GM19452 (cell line): ENCODE measurements around the gene KIAA1671.

Source experiments
- ATAC-seq: cut with Tn5 transposase; IDR thresholded peaks from one replicate; pipeline ENCODE4 v1.9.1; 2021; ENCODE audit not compliant: unreplicated experiment

The KIAA1671 gene

DNA sequence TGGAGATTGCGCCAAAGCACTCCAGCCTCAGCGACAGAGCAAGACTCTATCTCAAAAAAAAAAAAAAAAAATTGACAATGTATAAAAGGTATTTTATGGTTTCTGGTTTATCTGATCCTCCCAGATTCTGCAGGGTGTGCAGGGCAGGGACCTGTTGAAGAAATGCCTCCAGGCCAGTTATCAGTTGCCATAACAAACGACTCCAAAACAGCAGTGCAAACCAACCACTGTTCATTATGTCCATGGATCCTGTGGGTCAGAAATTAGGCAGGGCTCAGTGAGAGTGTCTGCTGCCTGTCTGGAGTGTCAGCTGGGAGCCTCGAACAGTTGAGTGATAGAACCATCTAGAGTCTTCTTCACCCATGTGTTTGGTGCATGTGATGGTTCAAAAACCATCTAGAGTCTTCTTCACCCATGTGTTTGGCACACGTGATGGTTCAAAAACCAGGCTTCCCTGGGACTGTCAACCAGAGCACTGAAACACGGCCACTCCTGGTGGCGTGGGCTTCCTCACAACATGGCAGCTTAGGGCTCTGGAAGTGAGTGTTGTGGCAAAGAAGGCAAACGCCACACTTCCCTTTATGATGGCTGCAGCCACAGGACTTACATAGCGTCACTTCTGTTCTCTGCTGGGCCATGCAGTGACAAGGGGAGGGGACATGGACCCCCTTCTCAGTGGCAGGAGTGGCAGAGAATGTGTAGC, 132.0 kb downstream of the KIAA1671 start:
- ATAC-seq = no peak

DNA sequence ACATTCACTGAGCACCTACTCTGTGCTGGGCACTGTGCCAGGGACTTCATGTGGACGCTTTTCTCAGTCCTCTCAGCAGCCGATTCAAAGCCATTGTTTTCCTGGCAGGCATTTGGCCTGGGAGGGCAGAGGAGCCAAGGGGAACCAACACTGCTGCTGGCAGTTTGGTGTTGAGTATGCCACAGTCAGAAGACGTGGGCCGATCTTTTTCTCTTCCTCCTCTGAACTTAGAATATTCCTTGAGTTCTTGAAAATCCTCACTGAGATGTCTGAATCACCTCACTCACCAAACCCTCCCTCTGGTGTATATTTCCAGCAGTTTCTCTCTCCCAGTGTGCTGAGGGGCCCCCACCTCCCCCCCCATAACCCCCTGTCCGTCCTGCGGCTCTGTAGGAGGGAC, 132.6 kb downstream of the KIAA1671 start:
- no peak for ATAC-seq

DNA sequence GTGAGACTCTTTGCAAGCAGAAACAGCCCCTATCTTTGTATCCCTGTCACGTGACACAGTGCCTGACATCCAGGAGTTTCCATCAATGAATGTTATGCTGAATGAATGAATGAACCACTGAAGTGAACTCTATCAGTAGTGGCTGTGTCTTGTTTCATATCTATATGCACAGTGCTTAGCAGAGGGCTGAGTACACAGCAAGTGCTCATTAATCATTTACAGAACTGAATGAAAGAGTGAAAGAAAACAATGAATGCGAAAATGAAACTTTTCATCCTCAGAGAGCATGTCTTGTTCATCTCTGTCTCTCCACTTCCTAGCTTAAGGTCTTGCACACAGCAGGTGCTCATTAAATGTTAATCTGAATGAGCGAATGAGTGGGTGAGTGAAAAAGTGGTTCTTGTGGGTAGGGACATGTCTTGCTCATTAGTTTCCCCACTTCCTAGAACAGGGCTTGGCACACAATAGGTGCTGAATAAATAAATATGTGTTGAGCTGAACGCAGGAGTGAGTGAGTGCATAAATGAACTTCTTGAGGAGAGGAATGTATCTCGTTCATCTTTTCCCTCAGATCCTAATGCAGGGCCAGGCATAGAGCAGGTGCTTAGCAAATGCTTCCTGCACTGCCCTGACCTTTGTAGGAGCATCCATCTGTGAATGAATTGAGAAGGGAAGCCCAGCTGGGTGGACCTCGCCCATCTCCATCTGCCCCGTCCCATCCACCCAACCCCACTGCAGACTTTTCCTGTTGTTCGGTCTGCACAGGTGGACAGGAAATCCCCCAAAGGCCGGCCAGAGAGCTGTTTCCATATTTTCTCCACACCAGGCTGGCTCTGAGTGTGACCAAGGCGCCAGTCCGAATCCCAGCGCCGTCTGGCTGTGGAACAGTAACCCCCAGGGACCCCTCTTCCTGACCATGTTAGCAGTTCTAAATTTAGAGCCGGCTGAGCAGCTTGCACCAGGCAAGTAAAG, 133.7 kb downstream of the KIAA1671 start:
- peak; percentile 84 for ATAC-seq

DNA sequence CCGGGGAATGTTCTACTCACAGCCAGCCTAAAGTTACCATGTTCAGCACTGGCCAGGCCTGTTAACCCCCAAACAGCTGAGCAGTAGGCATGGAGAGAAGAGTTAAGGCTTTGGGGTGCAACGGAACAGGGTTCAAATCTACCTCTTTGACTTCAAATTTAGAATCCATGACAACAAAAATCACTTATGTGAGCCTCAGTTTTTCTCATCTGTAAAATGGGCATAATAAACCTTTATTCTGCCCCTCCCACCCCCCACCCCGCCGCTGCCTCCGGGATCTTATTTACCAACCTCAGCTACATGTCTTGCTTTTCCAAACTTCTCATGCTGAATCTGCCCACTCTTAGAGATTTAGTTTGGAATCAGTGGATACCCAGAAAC, 134.4 kb downstream of the KIAA1671 start:
- ATAC-seq = no peak

DNA sequence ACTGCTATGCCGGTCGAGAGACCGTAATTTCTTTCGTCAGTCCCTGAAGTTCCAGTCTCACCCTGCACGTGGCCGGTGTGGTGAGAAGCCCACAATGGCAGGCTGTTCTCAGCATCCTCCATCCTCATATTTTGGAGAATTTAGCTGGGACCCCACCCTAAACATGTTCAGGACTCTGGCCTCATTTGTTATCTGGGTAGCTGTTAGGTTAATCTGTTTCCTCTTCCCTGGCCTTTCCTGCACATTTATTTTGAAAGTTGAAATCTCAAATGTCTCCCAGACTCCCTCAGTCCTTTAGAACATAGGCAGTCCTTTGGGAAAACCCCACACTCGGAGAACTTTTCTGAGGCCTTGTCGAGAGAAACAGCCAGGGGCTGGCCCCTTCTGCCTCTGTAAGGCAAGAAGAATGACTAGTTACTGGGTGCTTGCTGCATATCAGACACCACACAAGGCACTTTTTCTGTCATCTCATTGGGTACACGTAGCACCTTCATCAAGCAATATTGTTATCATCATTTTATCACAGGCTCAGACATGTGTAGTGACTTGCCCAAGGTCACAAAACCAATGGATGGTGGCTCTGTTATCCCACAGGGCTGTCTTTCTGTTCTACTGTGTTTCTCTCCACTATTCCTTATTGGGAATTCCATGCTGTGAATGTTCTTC, 137.8 kb downstream of the KIAA1671 start:
- ATAC-seq = no peak

DNA sequence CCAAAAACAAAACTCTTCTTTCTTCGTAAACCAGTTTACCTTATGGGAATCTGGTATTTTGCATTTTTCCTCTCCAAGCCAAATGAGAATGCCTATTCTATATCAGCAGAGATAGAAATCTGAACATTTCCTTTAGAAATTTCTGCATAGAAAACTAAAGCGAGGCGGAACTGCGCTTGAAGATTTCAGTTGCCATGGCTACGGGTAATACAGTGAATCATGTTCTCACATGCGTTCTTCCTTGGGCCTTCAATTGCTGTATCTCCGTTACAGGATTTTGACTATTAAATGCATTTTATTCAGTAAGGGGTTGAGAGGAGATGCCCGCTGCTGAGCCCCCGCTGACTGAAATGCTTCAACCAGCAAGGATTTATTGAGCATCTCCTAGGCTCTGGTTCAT, 138.9 kb downstream of the KIAA1671 start:
- ATAC-seq = no peak

DNA sequence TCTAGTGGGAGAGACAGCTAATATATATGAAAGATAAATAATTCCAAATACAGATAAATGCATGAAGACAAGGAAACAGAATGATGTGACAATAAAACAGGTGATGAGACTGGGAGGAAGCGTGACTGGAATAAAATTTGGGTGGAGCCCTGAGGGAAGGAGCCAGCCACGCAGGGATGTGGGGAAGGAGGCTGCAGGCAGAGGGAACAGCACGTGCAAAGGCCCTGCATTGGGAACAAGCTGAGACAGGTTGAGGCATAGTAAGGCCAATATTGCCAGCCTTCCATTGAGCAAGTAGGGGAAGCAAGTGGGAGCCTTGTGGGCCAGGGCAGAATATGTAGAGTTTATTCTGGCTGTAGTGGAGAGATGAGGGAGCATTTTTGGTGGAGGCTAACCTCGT, 139.6 kb downstream of the KIAA1671 start:
- no peak for ATAC-seq

DNA sequence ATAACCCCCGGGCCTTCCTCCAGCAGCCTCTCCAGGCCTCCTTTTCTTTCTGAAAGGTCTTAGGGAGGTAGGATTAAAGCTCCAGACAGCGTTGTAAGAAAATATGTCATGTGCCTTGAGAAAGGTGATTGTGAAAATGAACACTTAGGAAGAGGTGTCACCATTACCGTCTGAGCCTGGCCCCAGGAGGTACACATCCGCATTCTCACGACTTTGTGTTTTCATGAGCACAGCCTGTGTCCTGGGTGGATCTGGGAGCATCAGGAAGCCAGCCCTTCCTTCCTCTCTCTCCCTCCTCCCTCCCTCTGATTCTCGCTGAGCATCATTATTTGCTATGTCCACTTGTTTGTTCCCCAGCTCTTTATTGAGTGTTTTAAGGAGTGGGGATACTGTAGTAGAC, 142.1 kb downstream of the KIAA1671 start:
- no peak for ATAC-seq

DNA sequence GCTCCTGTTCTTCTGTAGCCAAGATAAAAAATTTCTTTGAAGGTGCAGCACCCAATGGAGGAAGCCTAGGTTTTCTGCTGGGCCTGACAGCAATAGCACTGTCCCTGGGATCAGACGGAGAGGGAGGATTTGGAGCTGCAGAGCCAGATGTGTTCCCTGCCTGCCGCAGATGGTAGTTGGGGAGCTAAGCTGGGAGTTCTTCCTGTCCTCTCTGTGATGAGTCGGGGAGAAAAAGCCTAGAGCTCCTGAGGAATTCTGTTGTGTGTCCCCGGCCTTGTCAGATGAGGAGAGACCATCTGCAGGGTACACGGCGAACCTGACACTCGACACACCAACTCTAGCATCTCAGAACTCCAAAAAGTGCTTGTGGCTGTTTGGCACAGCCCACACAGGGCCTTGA, 143.4 kb downstream of the KIAA1671 start:
- no peak for ATAC-seq

DNA sequence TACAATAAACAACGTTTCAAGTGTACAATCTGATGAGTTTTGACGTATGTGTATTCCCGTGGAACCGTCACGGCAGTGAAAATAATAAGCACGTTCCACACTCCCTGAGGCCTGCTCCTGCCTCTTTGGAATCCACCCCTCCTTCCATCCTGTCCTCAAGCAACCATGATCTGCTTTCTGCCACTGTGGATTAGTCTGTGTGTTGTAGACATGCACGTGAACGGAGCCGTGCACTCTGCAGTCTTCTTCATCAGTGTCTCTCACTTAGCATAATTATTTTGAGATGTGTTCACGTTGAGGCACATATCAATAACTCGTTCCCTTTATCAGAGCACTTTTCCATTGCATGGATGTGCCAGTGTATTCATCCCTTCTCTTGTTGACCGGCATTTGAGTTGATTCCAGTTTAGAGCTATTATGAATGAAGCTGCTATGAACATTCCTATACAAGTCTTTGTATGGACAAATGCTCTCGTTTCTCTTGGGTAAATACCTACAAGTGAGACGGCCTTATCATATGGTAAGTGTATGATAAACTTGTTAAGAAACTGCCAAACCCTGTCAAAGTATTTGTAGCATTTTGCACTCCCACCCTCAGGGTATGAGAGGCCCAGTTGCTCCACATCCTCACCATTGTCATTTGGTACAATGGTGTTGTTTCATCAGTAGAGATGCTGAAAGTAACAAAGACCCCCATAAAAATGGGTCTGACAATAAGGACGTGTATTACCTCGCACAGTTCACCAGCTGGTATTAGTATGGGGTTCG, 144.3 kb downstream of the KIAA1671 start:
- no peak for ATAC-seq

DNA sequence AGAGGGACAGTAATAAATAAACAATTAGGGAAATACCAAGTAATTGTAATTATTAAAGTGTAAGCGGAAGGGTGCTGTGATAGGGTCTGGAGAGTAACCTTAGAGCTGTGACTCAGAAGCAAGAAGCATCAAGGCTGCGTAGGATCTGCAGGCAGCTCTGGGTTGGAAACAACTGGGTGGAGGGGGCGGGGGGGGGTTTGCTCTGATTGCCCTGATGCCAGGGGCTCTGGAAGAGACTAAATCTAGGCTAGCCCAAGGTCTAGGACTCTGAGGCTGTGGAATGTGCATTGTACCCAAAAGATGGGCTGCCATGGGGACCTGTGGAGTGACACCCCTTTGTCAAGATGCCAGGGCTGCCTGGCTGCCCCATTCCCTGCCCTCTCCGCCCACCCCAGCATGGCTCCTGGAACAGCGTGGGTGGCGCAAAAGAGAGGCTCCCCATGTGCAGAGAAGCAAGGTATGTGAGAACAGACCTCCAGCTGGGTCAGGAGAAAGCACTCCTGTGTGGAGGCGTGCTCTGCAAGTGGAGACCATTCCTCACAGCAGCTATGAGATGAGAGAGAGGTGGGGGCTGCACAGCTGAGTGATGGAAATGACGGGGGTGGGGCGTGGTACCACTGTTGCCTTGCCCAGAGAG, 146.0 kb downstream of the KIAA1671 start:
- ATAC-seq = no peak

DNA sequence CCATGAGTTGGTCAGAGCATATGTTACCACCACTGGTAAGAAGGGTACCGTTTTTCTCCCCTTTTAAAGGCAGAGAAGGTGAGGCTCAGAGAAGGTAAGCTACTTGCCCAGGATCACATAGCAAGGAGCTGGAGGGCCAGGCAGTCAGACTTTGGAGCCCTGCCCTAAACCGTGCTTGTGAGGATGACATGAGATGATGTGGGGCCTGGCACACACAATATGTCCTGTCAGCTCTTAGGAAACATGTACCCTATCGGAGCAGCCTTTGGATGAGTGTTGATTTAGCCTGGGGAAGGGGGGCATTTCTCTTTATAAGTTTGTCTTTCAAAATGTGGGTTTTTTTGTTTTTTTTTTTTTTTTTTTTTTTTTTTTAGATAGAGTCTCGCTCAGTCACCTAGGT, 146.7 kb downstream of the KIAA1671 start:
- no peak for ATAC-seq

DNA sequence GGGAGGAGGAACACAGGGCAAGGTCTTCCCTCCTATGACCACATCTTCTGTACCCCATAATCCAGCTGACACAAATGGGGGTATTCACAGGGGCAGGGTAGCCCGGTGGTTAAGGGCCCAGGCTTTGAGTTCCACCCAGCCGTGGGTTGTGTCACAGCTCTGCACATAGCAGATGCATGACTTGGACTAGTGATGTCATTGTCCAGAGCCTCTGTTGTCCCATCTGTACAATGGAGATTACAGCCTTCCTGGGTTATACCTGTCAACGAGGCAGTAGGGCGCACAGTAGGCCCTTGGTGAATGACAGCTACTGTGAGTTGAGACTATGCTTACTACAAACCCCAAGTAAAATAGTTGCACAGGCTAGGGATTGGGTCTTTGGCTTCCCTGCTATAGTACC, 147.9 kb downstream of the KIAA1671 start:
- no peak for ATAC-seq

DNA sequence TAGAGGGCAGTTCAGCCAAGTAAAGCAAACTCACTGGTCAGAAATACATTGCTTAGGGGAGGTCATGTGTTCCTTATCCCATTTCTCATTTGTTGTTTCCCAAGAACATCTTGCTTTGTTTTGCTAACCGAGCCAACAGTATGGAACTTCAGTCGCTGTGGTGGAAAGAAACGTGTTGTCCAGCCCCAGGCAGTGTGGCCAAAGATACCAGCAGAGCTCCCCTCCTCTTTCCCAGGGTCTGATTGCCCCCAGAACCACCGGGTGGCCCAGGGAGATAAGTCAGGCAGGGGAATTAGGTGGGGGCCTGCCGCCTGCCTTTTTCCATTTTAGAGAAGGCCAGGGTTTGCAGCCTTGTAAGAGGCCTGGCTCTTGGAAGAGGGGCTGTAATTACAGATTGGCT, 148.4 kb downstream of the KIAA1671 start:
- no peak for ATAC-seq

DNA sequence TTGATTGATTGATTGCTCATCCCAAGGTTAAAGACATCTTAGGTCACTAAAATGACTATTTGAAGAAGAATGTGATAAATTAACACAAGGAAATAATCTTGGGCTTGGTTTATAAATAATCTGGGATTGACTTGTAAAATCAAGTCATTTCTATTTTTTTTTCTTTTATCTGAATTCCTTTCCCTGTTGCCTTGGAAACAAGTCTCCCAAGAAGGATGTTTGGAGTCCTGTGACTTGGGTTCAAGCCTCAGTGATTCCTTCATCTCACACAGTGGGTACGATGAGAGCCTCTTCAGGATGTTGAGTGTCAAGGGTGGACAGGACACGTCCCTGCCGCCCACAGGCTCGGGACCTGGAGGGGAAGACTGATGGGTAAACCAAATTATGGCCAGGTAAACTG, 149.0 kb downstream of the KIAA1671 start:
- no peak for ATAC-seq

DNA sequence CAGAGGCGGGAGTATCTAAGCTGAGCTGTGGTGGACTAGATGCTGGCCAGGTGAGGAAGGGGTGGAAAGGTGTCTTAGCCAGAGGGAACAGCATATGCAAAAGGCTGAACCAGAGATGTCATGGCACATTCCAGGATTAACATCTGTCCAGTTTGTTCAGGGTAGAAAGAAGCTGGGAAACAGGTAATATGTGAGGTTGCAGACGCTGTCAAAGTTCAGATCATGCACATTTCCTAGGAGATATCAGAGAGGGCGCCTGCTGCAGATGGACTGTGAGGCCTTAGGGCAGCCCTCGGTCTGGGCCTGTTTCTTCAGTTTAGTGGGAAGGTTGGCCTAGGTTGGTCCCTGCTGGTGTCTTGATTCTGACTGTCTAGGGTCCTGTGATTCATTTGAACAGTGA, 149.5 kb downstream of the KIAA1671 start:
- no peak for ATAC-seq

DNA sequence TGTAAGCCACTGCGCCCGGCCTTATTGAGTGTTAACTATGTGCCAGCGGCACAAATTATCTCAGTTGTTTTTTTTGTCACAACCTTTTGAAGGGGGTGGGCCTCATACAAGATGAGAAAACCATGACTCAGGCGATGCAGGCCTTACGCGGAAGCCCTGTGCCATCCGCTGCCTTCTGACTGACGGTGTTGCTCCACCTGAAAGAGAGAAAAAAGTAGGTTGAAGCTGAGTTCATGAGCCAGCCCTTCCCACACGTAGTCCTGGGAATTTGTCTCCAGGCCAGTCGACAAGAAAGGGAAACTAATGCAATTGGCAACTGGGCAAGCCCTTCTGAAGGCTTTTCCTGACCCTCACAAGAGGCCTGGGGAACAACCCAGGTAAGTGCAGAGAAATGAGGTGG, 150.2 kb downstream of the KIAA1671 start:
- no peak for ATAC-seq

DNA sequence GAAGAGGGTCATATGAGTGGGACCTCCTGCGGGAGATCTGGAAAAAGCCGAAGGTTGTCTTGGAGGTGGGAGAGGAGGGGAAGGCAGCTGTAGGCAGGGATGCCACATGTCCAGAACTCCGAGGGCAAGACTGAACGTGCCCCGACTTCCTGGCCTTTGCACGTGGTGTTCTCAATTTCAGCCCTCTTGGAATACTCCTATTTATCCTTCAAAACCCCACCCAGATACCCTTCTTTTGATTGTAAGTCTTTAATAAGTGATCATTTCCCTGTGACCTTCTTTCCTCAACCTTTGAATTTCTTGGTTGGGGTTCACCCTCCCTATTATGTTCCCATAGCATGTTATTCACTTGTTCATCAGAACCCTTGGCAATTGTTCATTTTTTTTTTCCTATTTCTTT, 151.9 kb downstream of the KIAA1671 start:
- no peak for ATAC-seq

DNA sequence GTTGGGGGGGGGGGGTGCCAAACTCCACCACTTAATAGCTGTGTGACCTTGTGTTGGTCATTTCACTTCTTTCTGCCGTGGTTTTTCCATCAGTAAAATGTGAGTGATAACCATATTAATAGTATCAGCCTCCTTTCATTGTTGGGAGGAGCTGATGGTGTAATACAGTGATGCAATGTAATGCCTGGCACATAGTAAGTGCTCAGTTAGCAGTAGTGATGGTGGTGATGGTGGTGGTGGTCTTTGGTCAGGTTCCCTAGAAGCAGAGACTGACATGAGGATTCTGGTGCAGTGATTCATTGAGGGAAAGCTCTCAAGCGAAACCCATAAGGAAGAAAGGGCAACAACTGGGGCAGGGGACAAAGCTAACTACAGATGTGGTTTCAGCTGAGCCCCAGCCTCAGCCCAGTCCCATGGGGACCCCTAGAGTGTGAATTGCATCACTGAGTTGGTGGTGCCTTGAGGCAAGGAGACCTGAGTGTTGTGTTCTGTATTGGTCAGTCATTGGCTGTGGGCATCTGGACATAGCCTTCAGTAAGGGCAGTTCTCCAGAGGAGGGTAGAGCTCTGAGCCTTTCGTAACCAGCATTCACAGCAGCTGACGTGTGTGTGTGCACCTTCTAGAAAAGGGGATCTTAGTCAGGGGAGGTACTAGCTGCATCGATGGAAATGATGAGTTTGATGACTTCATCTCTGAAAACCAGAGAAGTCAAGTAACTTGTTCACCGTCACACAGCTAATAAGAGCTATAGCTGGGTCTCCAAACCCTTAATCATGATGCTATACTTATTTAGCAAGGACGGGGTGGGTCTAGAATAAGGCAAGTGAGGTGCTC, 153.5 kb downstream of the KIAA1671 start:
- ATAC-seq = no peak
